ENCODE measurements around the gene RFT1. TPM values are rescaled to one million over a fixed set of nuclear protein-coding genes. Genes with fewer than 3 reads are reported as not detected.

Gene RFT1
- total and polyA plus RNA-seq, 2 experiments from 2014 or later = 11.3 to 13.3 TPM

- TF ChIP-seq ZNF462 (CRISPR knock-in tag; IDR thresholded peaks at IDR 0.05) = no peak
These were observed 17.7 kb upstream of the RFT1 start (continued) for GRCh38 chr3:53147903-53148400.

- Histone ChIP-seq H3K79me2 (replicated peaks; ENCODE audit: insufficient read depth) (no peaks in the 10 kb centered on the region), H3F3A (replicated peaks; ENCODE audit: low read depth) (no peaks in the 10 kb centered on the region), H3K27me3 (ENCODE audit: insufficient read depth) (no peaks in the 10 kb centered on the region), H3K36me3 (ENCODE audit: insufficient read depth) (no peaks in the 10 kb centered on the region), H3K4me3 (no peak overlapping the region), H3K27ac (ENCODE audit: low read depth) (no peak overlapping the region), H3K4me1 (ENCODE audit: insufficient read depth) (no peaks in the 10 kb centered on the region), H3K4me2 (no peak overlapping the region), H4K20me1 (replicated peaks; ENCODE audit: insufficient read depth) (no peaks in the 10 kb centered on the region), H3K9me2 (ENCODE audit: insufficient read depth) (no peaks in the 10 kb centered on the region), H2AFZ (no peak overlapping the region)
- Mint-ChIP-seq H3K27ac (no peak overlapping the region), H3K36me3 (ENCODE audit: low read depth) (no peaks in the 10 kb centered on the region), H3K4me3 (no peak overlapping the region), H3K4me1 (peaks cover 7% of the 10 kb centered on the region), H3K9me3 (no peaks in the 10 kb centered on the region), H3K27me3 (ENCODE audit: insufficient read depth, low read depth, poor library complexity) (peaks cover 9% of the 10 kb centered on the region)
- no peak for DNase-seq (ENCODE audit: low spot score)
- ATAC-seq = no peak
- TF ChIP-seq NANOG (IDR thresholded peaks at IDR 0.05; ENCODE audit: borderline replicate concordance) (no peak), ZNF114 (CRISPR knock-in tag; IDR thresholded peaks at IDR 0.05) (no peak), CREB1 (CRISPR knock-in tag; IDR thresholded peaks at IDR 0.05; ENCODE audit: low read depth) (no peak), POLR2AphosphoS5 (IDR thresholded peaks at IDR 0.05; ENCODE audit: low read depth) (no peak), JUNB (IDR thresholded peaks at IDR 0.05; ENCODE audit: unreplicated experiment) (no peak), EZH2phosphoT487 (IDR thresholded peaks at IDR 0.05; ENCODE audit: unreplicated experiment) (no peak), ZNF331 (CRISPR knock-in tag; IDR thresholded peaks at IDR 0.05; ENCODE audit: low read depth) (no peak), REST (IDR thresholded peaks at IDR 0.05; ENCODE audit: unreplicated experiment) (no peak), CTCF (conservative IDR thresholded peaks at IDR 0.05; ENCODE audit: low read depth in 2 of 2) (no peak), STAT1 (IDR thresholded peaks at IDR 0.05; ENCODE audit: unreplicated experiment) (no peak)
These were observed 17.1 kb upstream of the RFT1 start for GRCh38 chr3:53147151-53147902.
